ENCODE results near the gene CDK12. TPM values are rescaled to one million over a fixed set of nuclear protein-coding genes. Genes with fewer than 3 reads are reported as not detected.

CDK12 gene
- total and polyA plus RNA-seq, 9 of the 15 experiments (the other 6 are each of a cell fraction or from before 2014, with no cell fraction given), result 3.4 to 65.6 (median 36.8) TPM

DNA sequence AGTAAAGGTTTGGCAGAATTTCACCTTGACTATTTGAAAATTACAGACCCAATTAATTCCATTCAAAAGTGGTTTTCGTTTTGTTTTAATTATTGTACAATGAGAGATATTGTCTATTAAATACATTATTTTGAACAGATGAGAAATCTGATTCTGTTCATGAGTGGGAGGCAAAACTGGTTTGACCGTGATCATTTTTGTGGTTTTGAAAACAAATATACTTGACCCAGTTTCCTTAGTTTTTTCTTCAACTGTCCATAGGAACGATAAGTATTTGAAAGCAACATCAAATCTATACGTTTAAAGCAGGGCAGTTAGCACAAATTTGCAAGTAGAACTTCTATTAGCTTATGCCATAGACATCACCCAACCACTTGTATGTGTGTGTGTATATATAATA, 72.6 kb downstream of the CDK12 start (continued):
- TF ChIP-seq, protein P1, sequence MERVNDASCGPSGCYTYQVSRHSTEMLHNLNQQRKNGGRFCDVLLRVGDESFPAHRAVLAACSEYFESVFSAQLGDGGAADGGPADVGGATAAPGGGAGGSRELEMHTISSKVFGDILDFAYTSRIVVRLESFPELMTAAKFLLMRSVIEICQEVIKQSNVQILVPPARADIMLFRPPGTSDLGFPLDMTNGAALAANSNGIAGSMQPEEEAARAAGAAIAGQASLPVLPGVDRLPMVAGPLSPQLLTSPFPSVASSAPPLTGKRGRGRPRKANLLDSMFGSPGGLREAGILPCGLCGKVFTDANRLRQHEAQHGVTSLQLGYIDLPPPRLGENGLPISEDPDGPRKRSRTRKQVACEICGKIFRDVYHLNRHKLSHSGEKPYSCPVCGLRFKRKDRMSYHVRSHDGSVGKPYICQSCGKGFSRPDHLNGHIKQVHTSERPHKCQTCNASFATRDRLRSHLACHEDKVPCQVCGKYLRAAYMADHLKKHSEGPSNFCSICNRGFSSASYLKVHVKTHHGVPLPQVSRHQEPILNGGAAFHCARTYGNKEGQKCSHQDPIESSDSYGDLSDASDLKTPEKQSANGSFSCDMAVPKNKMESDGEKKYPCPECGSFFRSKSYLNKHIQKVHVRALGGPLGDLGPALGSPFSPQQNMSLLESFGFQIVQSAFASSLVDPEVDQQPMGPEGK (CRISPR knock-in tag; IDR thresholded peaks at IDR 0.05; ENCODE audit: borderline replicate concordance), result no peak
- TF ChIP-seq ZBTB1 (CRISPR knock-in tag; IDR thresholded peaks at IDR 0.05; ENCODE audit: borderline replicate concordance, low read depth), result no peak
- no peak for TF ChIP-seq KLF10 (CRISPR knock-in tag; IDR thresholded peaks at IDR 0.05)
- no peak for TF ChIP-seq NFE2L1 (tag; IDR thresholded peaks at IDR 0.05; ENCODE audit: borderline replicate concordance, low read depth)
- no peak for TF ChIP-seq ESRRA (IDR thresholded peaks at IDR 0.05; ENCODE audit: borderline replicate concordance, low read depth)

- Histone ChIP-seq H4K20me1 (replicated peaks; ENCODE audit: control insufficient read depth, insufficient read depth, low read length) (no peaks in the 10 kb centered on the region), H3K79me2 (ENCODE audit: control insufficient read depth, insufficient read depth, low read length) (no peaks in the 10 kb centered on the region), H3K27me3 (ENCODE audit: control insufficient read depth in 2 of 2, insufficient read depth in 2 of 2, low read length in 2 of 2) (no peaks in the 10 kb centered on the region), H3K9me3 (replicated peaks; ENCODE audit: control insufficient read depth, insufficient read depth, low read depth, low read length) (no peaks in the 10 kb centered on the region), H3K27ac (ENCODE audit: extremely low read depth, low read depth, low read length) (no peak overlapping the region), H2AFZ (ENCODE audit: low read depth, low read length) (no peak overlapping the region), H3K4me2 (ENCODE audit: insufficient read depth, low read length) (no peak overlapping the region), H3K4me3 (no peak overlapping the region), H3K4me1 (replicated peaks in 1 of 2; ENCODE audit: control insufficient read depth in 2 of 2, insufficient read depth in 2 of 2, low read length in 2 of 2) (peaks cover 0 to 28% of the 10 kb centered on the region in 2 experiments; a peak in 3 of 5 replicates), H3K9ac (ENCODE audit: insufficient read depth in 1 of 2, low read depth in 2 of 2, low read length in 2 of 2) (no peak overlapping the region), H3K9me1 (ENCODE audit: control insufficient read depth, insufficient read depth, low read length) (no peaks in the 10 kb centered on the region), H3K36me3 (ENCODE audit: control insufficient read depth, insufficient read depth, low read length) (peaks cover 29% of the 10 kb centered on the region)
- in situ Hi-C loops (cut with MboI) (no loop called here), intact Hi-C loops (cut with micrococcal nuclease) (no loop called here)
- POLR2A ChIA-PET, result no interaction called here
- CTCF ChIA-PET (ENCODE audit: low intra/inter-chr PET ratio), result no interaction called here
- FAIRE-seq (no peak), ATAC-seq (no peak), DNase-seq (ENCODE audit: extremely low read depth in 1 of 4, low spot score in 3 of 4) (no peak)
- TF ChIP-seq ZNF445 (CRISPR knock-in tag; IDR thresholded peaks at IDR 0.05; ENCODE audit: low read depth) (no peak), HMBOX1 (IDR thresholded peaks at IDR 0.05) (peak; percentile 49; the same call in 1 of the 2 replicates)
- WGBS (ENCODE audit: insufficient coverage, low coverage, missing lambda C conversion rate), result 76% methylated on average over 3 of the region's 3 CpGs
- BruUV-seq (replicated peaks), result no TSS peak
Measured at GRCh38 chr17:39534768-39535405, 73.6 kb downstream of the CDK12 start.

All from K562 (cell line).